ENCODE measurements around the gene H2BK1. TPM values are rescaled to one million over a fixed set of nuclear protein-coding genes. Genes with fewer than 3 reads are reported as not detected.

The H2BK1 gene
- total RNA-seq, 8 experiments from 2014 or later = 0.96 TPM; not detected in 7

DNA sequence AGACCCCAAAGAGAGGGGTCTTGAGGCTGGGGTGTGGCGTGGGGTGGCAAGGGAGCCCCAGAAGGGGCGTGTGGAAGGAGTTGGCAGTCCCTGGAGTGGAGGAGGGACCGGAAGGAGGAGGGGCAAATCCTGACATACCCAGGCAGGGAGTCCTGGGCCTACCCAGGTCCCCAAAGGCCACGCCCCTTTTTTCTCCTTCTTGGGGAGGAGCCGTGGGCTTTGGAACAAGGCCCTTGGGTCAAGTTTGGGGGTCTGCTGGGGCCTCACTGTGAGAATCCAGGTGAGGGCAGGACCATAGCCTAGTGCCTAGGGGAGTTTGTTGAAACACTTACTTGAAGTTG lies 39.4 kb upstream of the H2BK1 start:
- in situ Hi-C loops (cut with MboI; ENCODE audit: low pct_unique_long_range_greater_than_20kb in 2 of 9, low sequenced_read_pairs in 9 of 9, unreplicated experiment in 9 of 9) = no loop called here
- H3K4me3 ChIP-seq = peak overlapping the region in 2 of 5 donors; percentile 51 to 62
- ATAC-seq (replicated peaks in 6 of 8) = no peak
- WGBS, 10 experiments = 0% methylated on average over 2 of the region's 5 CpGs; no CpG with 5 or more reads in 9 of the 10 experiments
- H3K4me1 ChIP-seq (replicated peaks in 1 of 2) = peaks cover 71 to 73% of the 10 kb centered on the region in 2 donors
- no peak overlapping the region for H3K27ac ChIP-seq

DNA sequence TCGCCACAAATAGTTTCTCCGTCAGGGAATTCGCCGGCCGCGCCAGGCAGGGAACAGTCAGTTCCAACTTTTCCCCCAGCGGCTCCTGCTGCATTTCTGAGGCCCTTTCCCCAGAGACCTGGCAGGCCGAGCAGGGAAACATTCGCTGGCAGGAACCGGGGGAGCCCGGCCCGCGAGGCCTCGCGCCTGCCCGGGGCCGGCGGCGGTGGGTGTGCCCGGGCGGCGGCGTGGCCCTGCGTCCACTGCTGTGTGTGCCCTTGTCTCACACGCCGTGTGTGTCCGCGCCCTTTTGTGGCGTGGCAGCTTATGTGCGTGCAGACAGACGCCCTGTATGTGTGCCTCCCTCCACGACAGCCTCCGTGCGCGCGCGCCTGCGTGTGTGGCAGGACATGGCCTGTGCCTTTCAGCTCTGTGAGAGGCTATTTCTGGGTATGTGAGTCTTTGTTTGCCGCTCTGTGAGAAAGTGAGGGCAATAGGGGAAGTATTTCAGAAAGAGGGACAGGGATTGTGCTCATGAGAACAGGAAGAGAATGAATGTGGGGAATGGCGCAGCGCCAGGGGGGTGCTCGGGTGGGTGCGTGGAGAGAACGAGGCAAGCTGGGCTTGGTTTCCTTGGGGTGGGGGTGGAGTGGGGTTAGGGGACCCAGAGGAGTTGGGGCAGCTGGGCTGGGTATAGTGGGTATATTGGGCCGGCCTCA lies 38.9 kb upstream of the H2BK1 start:
- in situ Hi-C loops (cut with MboI; ENCODE audit: low pct_unique_long_range_greater_than_20kb in 2 of 9, low sequenced_read_pairs in 9 of 9, unreplicated experiment in 9 of 9) = no loop called here
- peak; percentile 1 to 58 (median 6) for ATAC-seq (replicated peaks in 6 of 8)
- peaks cover 76% of the 10 kb centered on the region in 2 donors for H3K4me1 ChIP-seq (replicated peaks in 1 of 2)

DNA sequence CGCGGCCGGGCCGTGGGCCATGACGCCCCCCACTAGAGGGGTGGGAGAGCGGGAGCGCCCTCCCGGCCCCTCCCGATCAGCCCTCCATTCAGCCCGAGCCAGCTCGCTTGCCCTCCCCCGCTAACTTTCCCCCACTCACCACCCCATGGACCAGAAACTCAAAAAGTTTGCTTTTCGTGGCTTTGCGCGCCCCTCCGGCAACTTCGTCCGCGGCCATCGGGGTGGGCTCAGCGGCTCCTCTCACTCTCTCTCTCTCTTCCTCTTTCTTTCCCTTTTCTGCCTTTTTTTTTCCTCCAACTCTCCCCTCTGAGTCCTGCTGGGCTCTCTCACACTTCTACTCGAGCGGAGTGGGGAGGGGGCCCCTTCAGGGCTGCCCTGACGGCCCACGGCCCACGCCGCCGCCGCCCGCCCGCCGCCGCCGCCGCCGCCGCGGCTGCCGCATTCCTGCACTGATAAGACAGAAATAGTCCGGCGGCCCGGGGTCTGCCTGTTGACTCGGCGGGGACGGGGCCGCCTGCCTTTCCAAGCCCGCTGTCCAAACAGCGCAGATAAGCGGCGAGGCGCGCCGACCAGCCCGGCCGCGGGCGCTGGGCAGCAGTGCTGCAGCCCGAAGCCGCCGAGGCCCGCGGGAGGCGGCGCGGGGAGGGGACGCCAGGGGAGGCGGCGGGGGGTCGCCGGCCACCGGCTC lies 38.2 kb upstream of the H2BK1 start, which contains the start of gene SMARCD3:
Gene SMARCD3 (minus strand): TSS at position 349 of the 688 bp plus-strand sequence. CDS start 132 bp downstream, at position 217.
- peak; percentile 13 to 39 (median 30) for ATAC-seq (replicated peaks in 6 of 8)
- 0% methylated on average over 3 of the region's 71 CpGs; no CpG with 5 or more reads in 9 of the 10 experiments for WGBS, 10 experiments

More for the DNA sequence above, 38.9 kb upstream of the H2BK1 start:
- WGBS, 10 experiments = 0 to 90% (median 4%) methylated on average over 1 to 21 of the region's 45 CpGs; no CpG with 5 or more reads in 4 of the 10 experiments
- H3K27ac ChIP-seq = peak overlapping the region; percentile 15 to 88
- H3K4me3 ChIP-seq = peak overlapping the region; percentile 35 to 62 (median 46)

DNA sequence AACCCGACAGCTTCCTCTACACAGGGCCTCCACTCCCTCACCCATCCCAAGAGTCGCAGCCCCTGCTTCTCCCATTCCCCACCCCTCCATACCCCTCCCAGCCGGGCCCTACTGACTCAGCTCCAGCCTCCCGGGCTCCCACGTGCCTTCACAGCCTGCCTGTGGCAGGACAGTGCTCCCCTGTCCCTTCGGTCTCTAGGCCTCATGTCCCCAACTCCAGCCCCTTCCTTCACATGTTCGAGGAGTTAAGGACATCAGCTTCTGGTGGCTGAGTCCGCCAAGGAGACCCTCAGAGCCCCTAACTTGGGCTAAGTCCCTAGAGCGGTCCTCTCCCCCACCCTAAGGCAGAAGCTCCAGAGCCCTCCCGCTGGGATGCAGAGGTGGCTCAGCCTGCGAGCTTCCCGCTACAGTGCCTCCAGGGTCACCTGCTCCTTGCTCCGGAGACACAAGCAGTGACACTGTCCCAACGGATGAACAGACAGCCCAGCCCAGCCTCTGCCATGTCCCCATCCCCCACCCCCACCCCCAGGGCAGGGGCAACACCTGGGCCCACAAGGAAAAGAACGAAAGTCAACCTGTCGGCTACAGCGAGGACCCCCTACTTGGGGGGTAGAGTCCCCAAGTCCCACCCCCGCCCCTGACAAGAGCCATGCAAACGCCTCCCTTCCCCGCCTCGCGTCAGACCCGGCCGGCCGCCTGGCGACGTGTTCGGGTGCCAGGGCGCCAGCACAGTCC lies 37.5 kb upstream of the H2BK1 start:
- in situ Hi-C loops (cut with MboI; ENCODE audit: low pct_unique_long_range_greater_than_20kb in 2 of 9, low sequenced_read_pairs in 9 of 9, unreplicated experiment in 9 of 9) = no loop called here

More for the DNA sequence above, 38.2 kb upstream of the H2BK1 start, which contains the start of gene SMARCD3:
- H3K4me3 ChIP-seq = peak within 1 kb of the TSS; percentile 35 to 62 (median 46)
- peak within 1 kb of the TSS; percentile 18 to 88 for H3K27ac ChIP-seq
- in situ Hi-C loops (cut with MboI; ENCODE audit: low pct_unique_long_range_greater_than_20kb in 2 of 9, low sequenced_read_pairs in 9 of 9, unreplicated experiment in 9 of 9) = no loop called here
- H3K4me1 ChIP-seq (replicated peaks in 1 of 2) = peaks cover 81 to 83% of the 10 kb centered on the region in 2 donors

GRCh38 chr7:151246851-151247580 lies 36.7 kb upstream of the H2BK1 start:
- H3K4me3 ChIP-seq = peak overlapping the region in 4 of 5 donors; percentile 38 to 62 (median 48)
- H3K4me1 ChIP-seq (replicated peaks in 1 of 2) = peaks cover 82 to 84% of the 10 kb centered on the region in 2 donors
- in situ Hi-C loops (cut with MboI; ENCODE audit: low pct_unique_long_range_greater_than_20kb in 2 of 9, low sequenced_read_pairs in 9 of 9, unreplicated experiment in 9 of 9) = no loop called here
- no peak for ATAC-seq (replicated peaks in 6 of 8)
- 17% methylated on average over 1 of the region's 4 CpGs; no CpG with 5 or more reads in 9 of the 10 experiments for WGBS, 10 experiments
- H3K27ac ChIP-seq = peak overlapping the region in 1 of 2 donors; percentile 88

More for the DNA sequence above, 37.5 kb upstream of the H2BK1 start:
- WGBS, 10 experiments = no CpG with 5 or more reads among the region's 29 CpGs
- H3K27ac ChIP-seq = peak overlapping the region; percentile 18 to 88
- ATAC-seq (replicated peaks in 6 of 8) = peak in 4 of 8 experiments; percentile 1 to 28 (median 20)
- peaks cover 81 to 83% of the 10 kb centered on the region in 2 donors for H3K4me1 ChIP-seq (replicated peaks in 1 of 2)
- H3K4me3 ChIP-seq = peak overlapping the region; percentile 35 to 62 (median 46)

DNA sequence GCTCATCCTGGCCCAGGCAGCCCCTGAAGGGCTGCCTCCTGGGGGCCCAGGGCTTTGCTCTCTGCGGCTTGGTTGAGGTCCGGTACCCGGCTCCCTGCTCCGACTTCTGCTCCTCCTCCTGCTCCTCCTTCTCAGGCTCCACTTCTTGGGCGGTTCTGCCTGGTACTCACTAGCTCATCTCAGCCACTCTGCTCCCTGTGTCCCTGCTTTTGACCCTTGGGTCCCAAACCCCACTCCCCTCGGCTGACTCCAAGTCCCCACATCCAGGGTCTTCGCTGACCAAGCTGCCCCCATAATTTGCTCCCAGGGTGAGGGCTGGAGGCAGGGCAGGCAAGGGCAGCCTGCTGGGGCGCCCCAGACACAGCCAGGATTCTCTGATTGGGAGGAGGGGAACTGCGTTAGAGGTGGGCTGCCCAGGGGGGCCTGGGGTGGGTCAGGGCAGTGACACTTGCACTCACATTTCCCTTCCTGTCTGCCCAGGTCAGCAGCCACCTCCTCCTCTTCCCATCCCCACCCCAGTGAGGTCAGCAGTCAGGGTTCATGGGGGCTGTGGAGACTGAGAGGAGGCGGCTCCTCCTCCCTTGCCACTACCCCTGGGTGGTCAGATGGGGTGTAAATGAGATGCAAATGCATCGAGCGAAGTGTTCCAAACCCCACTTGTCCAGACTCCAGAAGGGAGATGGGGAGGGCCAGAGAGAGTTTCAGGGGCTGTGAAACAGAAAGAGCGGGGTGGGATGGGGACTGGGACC lies 36.0 kb upstream of the H2BK1 start:
- H3K4me3 ChIP-seq = no peak overlapping the region
- H3K27ac ChIP-seq = no peak overlapping the region
- 0 to 80% (median 34%) methylated on average over 1 to 5 of the region's 13 CpGs; no CpG with 5 or more reads in 5 of the 10 experiments for WGBS, 10 experiments
- H3K4me1 ChIP-seq (replicated peaks in 1 of 2) = peaks cover 80 to 82% of the 10 kb centered on the region in 2 donors
- no peak for ATAC-seq (replicated peaks in 6 of 8)
- in situ Hi-C loops (cut with MboI; ENCODE audit: low pct_unique_long_range_greater_than_20kb in 2 of 9, low sequenced_read_pairs in 9 of 9, unreplicated experiment in 9 of 9) = no loop called here

- 0 to 23% methylated on average over 5 to 12 of the region's 60 CpGs; no CpG with 5 or more reads in 8 of the 10 experiments for WGBS, 10 experiments
- in situ Hi-C loops (cut with MboI; ENCODE audit: low pct_unique_long_range_greater_than_20kb in 2 of 9, low sequenced_read_pairs in 9 of 9, unreplicated experiment in 9 of 9) = no loop called here
- Histone ChIP-seq H3K4me3 (peak overlapping the region in 4 of 5 donors; percentile 11 to 24 (median 18)), H3K4me1 (replicated peaks in 1 of 2) (peaks cover 73 to 75% of the 10 kb centered on the region in 2 donors), H3K27ac (no peak overlapping the region)
- ATAC-seq (replicated peaks in 6 of 8) = peak in 6 of 8 experiments; percentile 2 to 57 (median 15)
These were observed 35.2 kb upstream of the H2BK1 start for GRCh38 chr7:151245360-151246101.

GRCh38 chr7:151244841-151245346 lies 34.6 kb upstream of the H2BK1 start:
- H3K4me3 ChIP-seq = peak overlapping the region in 4 of 5 donors; percentile 11 to 24 (median 18)
- in situ Hi-C loops (cut with MboI; ENCODE audit: low pct_unique_long_range_greater_than_20kb in 2 of 9, low sequenced_read_pairs in 9 of 9, unreplicated experiment in 9 of 9) = no loop called here

DNA sequence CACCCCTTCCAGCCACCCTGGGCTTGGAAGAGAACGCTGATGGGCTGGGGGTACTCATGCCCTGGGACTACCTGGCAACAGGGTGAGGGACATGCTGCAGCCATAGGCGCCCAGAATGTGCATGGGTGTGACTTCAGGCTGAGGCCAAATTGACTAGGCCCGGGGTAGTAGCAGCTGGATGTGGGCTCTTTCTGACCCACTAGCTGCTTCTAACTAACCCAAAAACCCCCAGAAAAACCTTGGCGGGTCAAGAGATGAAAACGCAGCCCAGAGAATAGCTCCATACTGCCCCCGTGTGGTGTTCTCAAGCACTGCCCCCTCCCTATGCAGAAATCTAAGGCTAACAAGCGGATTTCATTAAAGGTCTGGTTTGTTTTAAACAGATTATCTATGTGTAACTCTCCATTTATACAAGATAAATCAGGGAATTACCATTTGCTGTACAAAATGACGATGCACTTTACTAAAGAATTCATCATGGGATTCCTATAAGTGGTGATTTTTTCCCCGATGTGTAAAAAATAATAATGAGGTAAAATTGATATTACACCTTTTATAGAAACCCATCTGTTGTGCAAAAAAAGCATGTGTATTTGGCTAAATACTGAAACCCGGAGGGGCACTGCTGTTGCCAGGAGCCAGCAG lies 34.0 kb upstream of the H2BK1 start:
- in situ Hi-C loops (cut with MboI; ENCODE audit: low pct_unique_long_range_greater_than_20kb in 2 of 9, low sequenced_read_pairs in 9 of 9, unreplicated experiment in 9 of 9) = no loop called here
- Histone ChIP-seq H3K4me1 (replicated peaks in 1 of 2) (peaks cover 64 to 66% of the 10 kb centered on the region in 2 donors), H3K27ac (peak overlapping the region; percentile 8 to 69), H3K4me3 (no peak overlapping the region)
- WGBS, 10 experiments = 0 to 38% (median 18%) methylated on average over 1 to 5 of the region's 10 CpGs
- ATAC-seq (replicated peaks in 6 of 8) = no peak

More at GRCh38 chr7:151244841-151245346, 34.6 kb upstream of the H2BK1 start:
- no peak overlapping the region for H3K27ac ChIP-seq
- peaks cover 70 to 71% of the 10 kb centered on the region in 2 donors for H3K4me1 ChIP-seq (replicated peaks in 1 of 2)
- ATAC-seq (replicated peaks in 6 of 8) = no peak
- WGBS, 10 experiments = 50% methylated on average over 2 of the region's 15 CpGs; no CpG with 5 or more reads in 9 of the 10 experiments

GRCh38 chr7:151243408-151244195 lies 33.3 kb upstream of the H2BK1 start:
- WGBS, 10 experiments = 0 to 54% (median 0%) methylated on average over 1 to 3 of the region's 17 CpGs; no CpG with 5 or more reads in 7 of the 10 experiments
- peak overlapping the region in 1 of 5 donors; percentile 4 for H3K4me3 ChIP-seq
- H3K4me1 ChIP-seq (replicated peaks in 1 of 2) = peaks cover 57 to 61% of the 10 kb centered on the region in 2 donors
- peak in 6 of 8 experiments; percentile 15 to 57 (median 48) for ATAC-seq (replicated peaks in 6 of 8)
- in situ Hi-C loops (cut with MboI; ENCODE audit: low pct_unique_long_range_greater_than_20kb in 2 of 9, low sequenced_read_pairs in 9 of 9, unreplicated experiment in 9 of 9) = no loop called here
- H3K27ac ChIP-seq = peak overlapping the region; percentile 45 to 69

All from motor neuron (in vitro differentiated cells).